NB4 (cell line): ENCODE results near the gene ADISSP.

Source experiments
- CTCF ChIP-seq: IDR thresholded peaks from one replicate; pipeline ENCODE4 v1.5.1; 2012; ENCODE audit warnings: low read depth, low read length
- POLR2A ChIP-seq: IDR thresholded peaks from 2 replicates; pipeline ENCODE4 v1.6.1; 2011; ENCODE audit warnings: mild to moderate bottlenecking; ENCODE audit not compliant: insufficient read length; ENCODE audit errors: extremely low read depth

- no peak for TF ChIP-seq CTCF
- no peak for TF ChIP-seq POLR2A
These were observed 35.7 kb upstream of the ADISSP start for GRCh38 chr20:3803289-3803688.
